Natural killer cell treated with Interleukin-12 subunit alpha and Interleukin-12 subunit beta and Interleukin-15 and Interleukin-18, amount 100 ng/mL, for 72 hours (primary cell): ENCODE results near the gene IFNGR1. TPM values are rescaled to one million over a fixed set of nuclear protein-coding genes. Genes with fewer than 3 reads are reported as not detected.

ENCODE experiments used
- ATAC-seq, 2 donors: fragments of 150-1000 bp; cut with Tn5 transposase in 1 of 2; sonication (Bioruptor Pico), chemical (Tn5 transposase) in 1 of 2; 2 replicates each; pipeline ENCODE4 v1.10.0; 2021
- DNase-seq: peaks from one replicate; pipeline ENCODE4 v3.0.0; 2022; ENCODE audit warnings: low spot score
- H3K27ac Mint-ChIP-seq, 2 donors: 1 replicate in 1 of 2; 2 replicates in 1 of 2; pipeline ENCODE4 v1.8.0; 2022; ENCODE audit warnings: mixed read lengths in 2 of 2, mild to moderate bottlenecking in 1 of 2, moderate library complexity in 1 of 2
- H3K27me3 Mint-ChIP-seq, 2 donors: 1 replicate in 1 of 2; 2 replicates in 1 of 2; pipeline ENCODE4 v1.8.0; 2022; ENCODE audit warnings: mixed read lengths in 2 of 2
- H3K36me3 Mint-ChIP-seq: one replicate; pipeline ENCODE4 v1.8.0; 2022; ENCODE audit warnings: mixed read lengths
- H3K4me1 Mint-ChIP-seq, 2 donors: 1 replicate in 1 of 2; 2 replicates in 1 of 2; pipeline ENCODE4 v1.8.0; 2022; ENCODE audit warnings: low read depth in 2 of 2, mixed read lengths in 2 of 2, mild to moderate bottlenecking in 1 of 2
- H3K4me3 Mint-ChIP-seq: one replicate; pipeline ENCODE4 v1.8.0; 2022; ENCODE audit warnings: mixed read lengths
- H3K9me3 Mint-ChIP-seq: 2 replicates; pipeline ENCODE4 v1.8.0; 2022; ENCODE audit warnings: mixed read lengths
- total RNA-seq, 2 donors: library from RNA; stranded (reverse); gene quantifications; one replicate each; pipeline ENCODE4 v1.2.3, GENCODE V29; 2022

The IFNGR1 gene
- total RNA-seq, 2 donors from 2014 or later, result 19.8 to 31.9 TPM

- peaks cover 4 to 10% of the 10 kb centered on the region in 2 donors for H3K27me3 Mint-ChIP-seq
- no peak overlapping the region for H3K27ac Mint-ChIP-seq
- H3K36me3 Mint-ChIP-seq, result peaks cover 13% of the 10 kb centered on the region
- H3K4me1 Mint-ChIP-seq, result no peaks in the 10 kb centered on the region
- no peak for ATAC-seq
- peaks cover 3% of the 10 kb centered on the region for H3K9me3 Mint-ChIP-seq
- no peak overlapping the region for H3K4me3 Mint-ChIP-seq
- DNase-seq, result no peak
Measured at GRCh38 chr6:137248702-137249101, 29.5 kb upstream of the IFNGR1 start.

DNA sequence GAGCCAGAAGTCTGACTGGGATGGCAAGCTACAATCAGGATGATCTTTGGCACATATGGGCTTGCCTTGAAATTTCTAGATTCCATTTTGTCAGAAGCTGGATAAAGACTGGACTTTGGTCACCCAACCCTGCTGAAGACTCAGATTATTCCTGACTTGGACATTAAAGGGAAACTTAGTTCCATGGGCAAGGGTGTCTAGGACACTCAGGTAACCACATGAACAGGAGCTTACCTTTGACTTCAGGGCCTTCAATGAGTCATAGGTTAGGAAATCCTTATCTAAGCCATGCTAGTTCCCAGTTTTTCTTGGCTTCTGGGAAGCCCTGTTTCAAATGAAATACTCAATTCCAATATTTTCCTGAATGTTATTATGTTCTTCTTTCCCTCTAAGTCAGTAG is 28.5 kb upstream of the IFNGR1 start:
- H3K9me3 Mint-ChIP-seq, result no peaks in the 10 kb centered on the region
- H3K4me3 Mint-ChIP-seq, result no peak overlapping the region
- ATAC-seq (no peak), DNase-seq (no peak)
- no peaks in the 10 kb centered on the region for H3K4me1 Mint-ChIP-seq
- peaks cover 6% of the 10 kb centered on the region for H3K36me3 Mint-ChIP-seq
- H3K27me3 Mint-ChIP-seq, result peaks cover 2 to 9% of the 10 kb centered on the region in 2 donors
- H3K27ac Mint-ChIP-seq, result no peak overlapping the region

DNA sequence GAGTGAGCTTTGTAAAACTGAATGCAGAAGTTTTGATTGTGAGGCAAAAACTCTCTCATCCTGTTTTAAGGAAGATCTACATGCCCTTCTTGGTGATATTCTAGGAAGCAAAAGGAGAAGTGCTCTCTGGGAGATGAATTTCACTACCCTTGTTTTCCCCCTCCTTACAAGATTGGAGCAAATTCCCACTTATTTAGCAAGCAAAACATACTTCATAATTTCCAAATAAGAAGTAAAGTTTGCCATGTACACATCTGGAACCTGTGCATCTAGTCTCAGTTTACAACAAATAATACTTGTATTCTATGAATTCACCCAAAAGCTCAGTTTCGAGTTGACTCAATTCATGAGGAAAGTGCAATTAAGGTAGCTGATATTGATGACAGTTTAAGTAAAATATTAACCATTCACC is 27.6 kb upstream of the IFNGR1 start:
- H3K27ac Mint-ChIP-seq, result no peak overlapping the region

GRCh38 chr6:137246164-137246563 is 27.0 kb upstream of the IFNGR1 start:
- Mint-ChIP-seq H3K9me3 (no peaks in the 10 kb centered on the region), H3K27ac (no peak overlapping the region), H3K36me3 (no peaks in the 10 kb centered on the region), H3K27me3 (no peaks in the 10 kb centered on the region), H3K4me3 (no peak overlapping the region), H3K4me1 (peaks cover 0 to 4% of the 10 kb centered on the region in 2 donors)
- no peak for ATAC-seq
- no peak for DNase-seq

More for the DNA sequence above, 27.6 kb upstream of the IFNGR1 start:
- no peak for ATAC-seq
- no peak for DNase-seq
- no peaks in the 10 kb centered on the region for H3K4me1 Mint-ChIP-seq
- H3K9me3 Mint-ChIP-seq, result no peaks in the 10 kb centered on the region
- H3K27me3 Mint-ChIP-seq, result no peaks in the 10 kb centered on the region
- no peaks in the 10 kb centered on the region for H3K36me3 Mint-ChIP-seq
- H3K4me3 Mint-ChIP-seq, result no peak overlapping the region

DNA sequence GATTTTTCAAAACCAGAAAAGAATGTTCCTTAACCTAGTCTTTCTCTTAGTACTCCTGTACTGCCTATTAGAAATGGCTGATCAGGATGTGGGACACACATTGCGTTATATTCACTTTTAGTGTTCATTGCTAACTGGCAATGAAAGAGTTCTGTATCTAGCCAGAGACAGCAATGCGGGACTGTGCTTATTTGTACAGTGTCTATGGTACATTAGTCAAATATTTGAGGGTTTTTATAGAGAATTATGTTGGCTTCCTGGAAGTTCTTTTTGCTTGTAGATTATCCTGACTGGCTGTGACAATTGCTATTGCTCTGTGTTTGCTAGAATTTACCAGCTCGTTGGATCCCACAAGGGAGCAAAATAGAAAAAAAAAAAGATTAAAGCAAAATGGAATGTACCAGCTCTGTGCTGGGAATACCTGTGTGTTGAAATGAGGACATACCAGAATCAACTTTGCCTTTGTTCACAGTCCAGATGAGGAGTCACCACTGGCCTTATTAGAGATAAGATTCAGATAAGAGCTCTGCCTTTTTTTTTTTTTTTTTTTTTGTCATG is 22.4 kb upstream of the IFNGR1 start:
- peak in 1 of 2 donors; percentile 64 for ATAC-seq
- Mint-ChIP-seq H3K27ac (no peak overlapping the region), H3K4me3 (no peak overlapping the region), H3K36me3 (peaks cover 7% of the 10 kb centered on the region), H3K4me1 (peaks cover 7 to 13% of the 10 kb centered on the region in 2 donors), H3K9me3 (peaks cover 6% of the 10 kb centered on the region), H3K27me3 (no peaks in the 10 kb centered on the region)
- no peak for DNase-seq

GRCh38 chr6:137240168-137240567 is 21.0 kb upstream of the IFNGR1 start:
- Mint-ChIP-seq H3K4me1 (peaks cover 13 to 16% of the 10 kb centered on the region in 2 donors), H3K36me3 (peaks cover 7% of the 10 kb centered on the region), H3K4me3 (no peak overlapping the region), H3K27me3 (no peaks in the 10 kb centered on the region), H3K27ac (no peak overlapping the region), H3K9me3 (peaks cover 6% of the 10 kb centered on the region)
- ATAC-seq (peak; percentile 63 to 80), DNase-seq (no peak)

GRCh38 chr6:137237413-137238170 is 18.4 kb upstream of the IFNGR1 start:
- no peak for ATAC-seq
- H3K36me3 Mint-ChIP-seq, result peaks cover 7% of the 10 kb centered on the region
- H3K27ac Mint-ChIP-seq, result no peak overlapping the region
- H3K27me3 Mint-ChIP-seq, result no peaks in the 10 kb centered on the region
- H3K9me3 Mint-ChIP-seq, result peaks cover 6% of the 10 kb centered on the region
- peaks cover 32 to 35% of the 10 kb centered on the region in 2 donors for H3K4me1 Mint-ChIP-seq
- no peak overlapping the region for H3K4me3 Mint-ChIP-seq
- no peak for DNase-seq

GRCh38 chr6:137236581-137237355 is 17.6 kb upstream of the IFNGR1 start:
- Mint-ChIP-seq H3K4me1 (peaks cover 38 to 43% of the 10 kb centered on the region in 2 donors), H3K27me3 (no peaks in the 10 kb centered on the region), H3K36me3 (peaks cover 7% of the 10 kb centered on the region), H3K9me3 (peaks cover 6% of the 10 kb centered on the region), H3K27ac (peak overlapping the region; percentile 34 to 36), H3K4me3 (no peak overlapping the region)
- ATAC-seq, result no peak
- DNase-seq, result no peak

DNA sequence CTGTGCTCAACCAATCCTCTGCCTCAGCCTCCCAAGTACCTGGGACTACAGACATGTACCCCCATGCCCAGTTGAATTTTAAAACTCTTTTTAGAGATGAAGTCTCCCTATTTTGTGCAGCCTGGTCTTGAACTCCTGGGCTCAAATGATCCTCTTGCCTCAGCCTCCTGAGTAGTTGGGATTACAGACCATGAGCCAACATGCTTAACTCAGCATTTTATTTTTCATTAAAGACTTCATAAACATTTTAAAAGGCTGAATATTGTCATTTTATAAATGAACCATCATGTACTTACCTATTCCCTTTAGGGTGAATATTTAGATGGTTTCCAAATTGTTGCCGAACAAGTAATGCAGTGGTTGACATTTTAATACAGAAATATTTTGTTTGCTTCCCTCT is 16.5 kb upstream of the IFNGR1 start:
- no peaks in the 10 kb centered on the region for H3K27me3 Mint-ChIP-seq
- H3K4me1 Mint-ChIP-seq, result peaks cover 42 to 54% of the 10 kb centered on the region in 2 donors
- H3K36me3 Mint-ChIP-seq, result peaks cover 7% of the 10 kb centered on the region
- peaks cover 6% of the 10 kb centered on the region for H3K9me3 Mint-ChIP-seq
- ATAC-seq, result no peak
- H3K27ac Mint-ChIP-seq, result peak overlapping the region in 1 of 2 donors; percentile 36
- DNase-seq, result no peak
- H3K4me3 Mint-ChIP-seq, result peak overlapping the region; percentile 44

GRCh38 chr6:137233911-137234863 is 15.0 kb upstream of the IFNGR1 start:
- peaks cover 52 to 67% of the 10 kb centered on the region in 2 donors for H3K4me1 Mint-ChIP-seq
- H3K9me3 Mint-ChIP-seq, result peaks cover 6% of the 10 kb centered on the region
- peak overlapping the region; percentile 36 to 74 for H3K27ac Mint-ChIP-seq
- no peak for DNase-seq
- H3K36me3 Mint-ChIP-seq, result peaks cover 7% of the 10 kb centered on the region
- H3K4me3 Mint-ChIP-seq, result peak overlapping the region; percentile 67
- H3K27me3 Mint-ChIP-seq, result no peaks in the 10 kb centered on the region
- ATAC-seq, result peak; percentile 66 to 81

DNA sequence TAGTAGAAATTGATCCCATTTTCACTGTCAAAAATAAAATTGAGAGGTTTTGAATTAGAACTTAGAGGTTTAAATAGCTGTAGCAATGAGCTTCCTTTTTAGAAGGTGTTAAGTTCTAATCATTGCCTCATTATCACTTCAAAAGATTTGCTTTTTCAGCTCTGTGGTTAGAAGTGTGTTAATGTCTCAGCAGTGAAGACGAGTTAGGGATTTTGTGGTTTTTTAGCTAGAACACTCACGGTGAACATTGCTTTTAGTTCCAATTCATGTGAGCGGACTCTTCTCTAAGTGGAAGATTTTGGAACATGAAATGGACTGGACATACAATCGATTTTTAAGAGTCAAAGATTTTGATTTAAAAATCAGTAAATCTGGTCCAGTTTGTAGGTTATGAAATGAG is 12.7 kb upstream of the IFNGR1 start:
- Mint-ChIP-seq H3K4me1 (peaks cover 62 to 79% of the 10 kb centered on the region in 2 donors), H3K27ac (no peak overlapping the region), H3K4me3 (peak overlapping the region; percentile 65), H3K9me3 (no peaks in the 10 kb centered on the region), H3K36me3 (no peaks in the 10 kb centered on the region), H3K27me3 (no peaks in the 10 kb centered on the region)
- ATAC-seq (peak; percentile 80 to 86), DNase-seq (no peak)

- H3K9me3 Mint-ChIP-seq, result no peaks in the 10 kb centered on the region
- H3K36me3 Mint-ChIP-seq, result no peaks in the 10 kb centered on the region
- DNase-seq (no peak), ATAC-seq (no peak)
- H3K4me1 Mint-ChIP-seq, result peaks cover 59 to 81% of the 10 kb centered on the region in 2 donors
- H3K27me3 Mint-ChIP-seq, result no peaks in the 10 kb centered on the region
- H3K4me3 Mint-ChIP-seq, result peak overlapping the region; percentile 65
- H3K27ac Mint-ChIP-seq, result no peak overlapping the region
Measured at GRCh38 chr6:137230956-137231555, 11.9 kb upstream of the IFNGR1 start.

DNA sequence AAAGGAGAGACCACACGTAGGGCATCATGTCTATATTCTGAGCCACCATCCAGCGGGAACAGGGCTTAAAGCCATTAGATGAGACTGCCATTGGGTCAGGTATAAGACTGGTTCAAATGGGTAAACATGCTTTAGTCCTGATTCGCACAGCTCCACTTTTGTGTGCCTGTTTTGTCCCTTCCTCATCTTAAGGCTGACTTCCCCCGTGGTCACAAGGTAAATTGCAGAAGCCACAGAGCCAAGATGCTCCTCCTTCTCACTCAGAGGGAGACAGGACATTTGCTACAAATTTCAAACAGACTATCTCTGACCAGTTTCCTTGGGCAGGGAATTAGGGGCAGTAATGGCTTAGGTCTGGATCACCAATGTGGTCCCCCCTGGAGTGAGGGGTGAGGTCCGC is 11.4 kb upstream of the IFNGR1 start:
- Mint-ChIP-seq H3K4me1 (peaks cover 57 to 76% of the 10 kb centered on the region in 2 donors), H3K27ac (no peak overlapping the region), H3K27me3 (no peaks in the 10 kb centered on the region), H3K9me3 (no peaks in the 10 kb centered on the region), H3K36me3 (no peaks in the 10 kb centered on the region), H3K4me3 (peak overlapping the region; percentile 10)
- DNase-seq (no peak), ATAC-seq (no peak)
